ENCODE data around the gene SHC4. TPM values are rescaled to one million over a fixed set of nuclear protein-coding genes. Genes with fewer than 3 reads are reported as not detected.

The SHC4 gene
- total and polyA plus RNA-seq, 2 of the 8 experiments (the other 6 are each of a cell fraction or from before 2014, with no cell fraction given) = 0.15 to 0.30 TPM

DNA sequence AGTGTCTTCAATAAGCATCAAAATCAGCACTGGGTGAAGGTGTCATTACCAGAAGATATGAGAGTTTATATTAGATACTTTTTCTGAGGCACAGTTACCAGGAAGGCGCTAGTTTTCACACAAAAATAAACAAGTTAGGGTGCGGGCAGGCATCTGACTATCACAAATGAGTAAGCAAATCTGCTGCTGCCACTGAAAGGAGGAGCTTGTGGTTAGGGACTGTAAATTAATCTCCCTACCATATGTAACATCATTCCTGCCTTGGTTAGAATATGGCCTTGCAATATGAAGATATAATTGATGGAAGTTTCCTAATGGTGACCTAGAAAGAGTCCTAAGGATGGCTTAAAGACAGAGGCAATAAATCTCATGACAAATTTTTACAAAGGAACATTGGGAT lies 105.3 kb downstream of the SHC4 start:
- FAIRE-seq (no peak), DNase-seq (ENCODE audit: low read depth in 1 of 2, low spot score in 2 of 2) (no peak)
- Histone ChIP-seq H3K4me3 (ENCODE audit: extremely low read depth in 1 of 4, insufficient read depth in 2 of 4, low read depth in 3 of 4, low read length in 4 of 4) (no peak overlapping the region), H3K27me3 (replicated peaks in 1 of 4; ENCODE audit: control insufficient read depth in 3 of 4, extremely low read depth in 1 of 4, insufficient read depth in 3 of 4, low read length in 3 of 4) (no peaks in the 10 kb centered on the region; a peak in 1 of 7 replicates), H2BK5ac (ENCODE audit: low read depth, low read length) (no peak overlapping the region), H3K4me2 (ENCODE audit: insufficient read depth in 1 of 2, low read depth in 2 of 2, low read length in 2 of 2) (no peak overlapping the region), H2BK120ac (replicated peaks; ENCODE audit: low read depth, low read length) (no peak overlapping the region), H2AK5ac (ENCODE audit: low read depth, low read length) (no peak overlapping the region), H3K14ac (ENCODE audit: insufficient read length) (no peak overlapping the region), H3K4me1 (replicated peaks in 1 of 4; ENCODE audit: control insufficient read depth in 3 of 4, insufficient read depth in 4 of 4, low read length in 3 of 4) (peaks cover 0 to 13% (median 8%) of the 10 kb centered on the region in 4 experiments; a peak in 4 of 7 replicates), H2BK15ac (ENCODE audit: low read length) (no peak overlapping the region), H2AFZ (ENCODE audit: low read length) (peak overlapping the region; percentile 68), H3K23me2 (ENCODE audit: low read depth, low read length) (no peaks in the 10 kb centered on the region), H2BK20ac (ENCODE audit: low read length) (no peak overlapping the region), H3K79me2 (ENCODE audit: control insufficient read depth in 1 of 2, insufficient read depth in 2 of 2, low read length in 2 of 2) (no peaks in the 10 kb centered on the region), H3K4ac (replicated peaks; ENCODE audit: insufficient read length, low read depth, low read length) (no peak overlapping the region), H4K5ac (ENCODE audit: insufficient read length, low read depth, low read length) (no peak overlapping the region), H3K9me3 (ENCODE audit: insufficient read depth in 2 of 2, low read depth in 1 of 2, low read length in 1 of 2) (no peaks in the 10 kb centered on the region), H3K79me1 (ENCODE audit: low read depth, low read length) (no peaks in the 10 kb centered on the region), H2BK12ac (ENCODE audit: low read depth, low read length) (no peak overlapping the region), H4K91ac (replicated peaks; ENCODE audit: insufficient read length, low read length) (no peak overlapping the region), H4K20me1 (replicated peaks in 1 of 2; ENCODE audit: control insufficient read depth in 1 of 2, insufficient read depth in 2 of 2, low read length in 2 of 2) (no peaks in the 10 kb centered on the region), H3K56ac (replicated peaks; ENCODE audit: insufficient read length, low read depth, low read length) (no peak overlapping the region), H3K23ac (ENCODE audit: insufficient read length) (no peak overlapping the region), H4K8ac (ENCODE audit: extremely low read depth, insufficient read depth, low read length) (no peak overlapping the region), H3K27ac (ENCODE audit: low read depth, low read length) (no peak overlapping the region), H3K18ac (ENCODE audit: extremely low read depth, low read length) (no peak overlapping the region), H3K36me3 (ENCODE audit: control insufficient read depth in 2 of 4, insufficient read depth in 4 of 4, low read length in 3 of 4) (no peaks in the 10 kb centered on the region), H3K9ac (replicated peaks in 1 of 4; ENCODE audit: extremely low read depth in 1 of 4, low read depth in 3 of 4, low read length in 3 of 4) (no peak overlapping the region)
- WGBS, 2 experiments (ENCODE audit: extremely low coverage in 1 of 2, insufficient coverage in 1 of 2, insufficient read length in 1 of 2, insufficient replicate concordance in 2 of 2, low coverage in 1 of 2, low lambda C conversion rate in 2 of 2, missing lambda C conversion rate in 1 of 2) = 76% methylated on average over 2 of the region's 2 CpGs; no CpG with 5 or more reads in 1 of the 2 experiments
- POLR2A ChIA-PET (ENCODE audit: partially characterized antibody) = interaction anchor here (0.6 to 1.4 kb wide), 2 partner anchors 35 to 135 kb away, joined by 4 read pairs; no protein-coding TSS in a partner anchor
- CTCF ChIA-PET (ENCODE audit: partially characterized antibody) = interaction anchor here (1.3 to 4.7 kb wide), 4 partner anchors 114 to 591 kb away, joined by 3 to 23 read pairs (median 5); partner anchors contain the start of gene FGF7
- TF ChIP-seq SP4 (IDR thresholded peaks at IDR 0.05; ENCODE audit: low read length) (no peak), SUZ12 (IDR thresholded peaks at IDR 0.05; ENCODE audit: low read length) (no peak), EZH2 (IDR thresholded peaks at IDR 0.05; ENCODE audit: low read depth, low read length, severe bottlenecking) (no peak), EGR1 (IDR thresholded peaks at IDR 0.05; ENCODE audit: borderline replicate concordance, low read depth, low read length) (no peak), CBX5 (IDR thresholded peaks at IDR 0.05; ENCODE audit: low read depth, low read length) (no peak), TBP (IDR thresholded peaks at IDR 0.05; ENCODE audit: low read depth, low read length) (no peak), HDAC2 (IDR thresholded peaks at IDR 0.05; ENCODE audit: borderline replicate concordance in 1 of 2, low read depth in 2 of 2, low read length in 2 of 2) (no peak), BCL11A (IDR thresholded peaks at IDR 0.05; ENCODE audit: low read depth in 2 of 2, low read length in 2 of 2) (no peak)
